Colon (tissue), 2 donors: ENCODE results near the gene SEC61A1.

Experiments
- FAIRE-seq: peaks from 2 replicates; lab custom pipeline; 2012; peaks lifted over from hg19 to GRCh38; lab: Jason Lieb, UNC
- donor health status: control.
- donor health status: control.

The SEC61A1 gene

GRCh38 chr3:128051837-128052594, at the start of gene SEC61A1:
Gene SEC61A1, plus strand, starts transcription at chr3:128052437. Its CDS starts 116 bp downstream, at chr3:128052553.
- no peak for FAIRE-seq

- FAIRE-seq: no peak
Measured at GRCh38 chr3:128004661-128005060, 47.6 kb upstream of the SEC61A1 start.

- FAIRE-seq: no peak
Measured at GRCh38 chr3:128006061-128007032, 45.9 kb upstream of the SEC61A1 start.

- FAIRE-seq: no peak
Measured at GRCh38 chr3:128007033-128007424, 45.2 kb upstream of the SEC61A1 start.

- FAIRE-seq: no peak
Measured at GRCh38 chr3:128009952-128010846, 42.0 kb upstream of the SEC61A1 start.

GRCh38 chr3:128011140-128011539, 41.1 kb upstream of the SEC61A1 start:
- no peak for FAIRE-seq

- no peak for FAIRE-seq
Measured at GRCh38 chr3:128012050-128012449, 40.2 kb upstream of the SEC61A1 start.

- no peak for FAIRE-seq
Measured at GRCh38 chr3:128014548-128014947, 37.7 kb upstream of the SEC61A1 start.

- no peak for FAIRE-seq
Measured at GRCh38 chr3:128016502-128016901, 35.7 kb upstream of the SEC61A1 start.

- no peak for FAIRE-seq
Measured at GRCh38 chr3:128021768-128022372, 30.4 kb upstream of the SEC61A1 start.

GRCh38 chr3:128033102-128033501, 19.1 kb upstream of the SEC61A1 start:
- FAIRE-seq: no peak

- FAIRE-seq: no peak
Measured at GRCh38 chr3:128036119-128036518, 16.1 kb upstream of the SEC61A1 start.

- FAIRE-seq: no peak
Measured at GRCh38 chr3:128040041-128040440, 12.2 kb upstream of the SEC61A1 start.

- no peak for FAIRE-seq
Measured at GRCh38 chr3:128040660-128041059, 11.6 kb upstream of the SEC61A1 start.

GRCh38 chr3:128041344-128041743, 10.9 kb upstream of the SEC61A1 start:
- FAIRE-seq: no peak

GRCh38 chr3:128050597-128050996, 1.6 kb upstream of the SEC61A1 start:
- no peak for FAIRE-seq

- FAIRE-seq: no peak
Measured at GRCh38 chr3:128051459-128051836, 789 bp upstream of the SEC61A1 start.

- no peak for FAIRE-seq
Measured at GRCh38 chr3:128052595-128053351, 536 bp downstream of the SEC61A1 start.

GRCh38 chr3:128053614-128054013, 1.4 kb downstream of the SEC61A1 start:
- FAIRE-seq: no peak

- FAIRE-seq: no peak
Measured at GRCh38 chr3:128054367-128054766, 2.1 kb downstream of the SEC61A1 start.

- no peak for FAIRE-seq
Measured at GRCh38 chr3:128056258-128056657, 4.0 kb downstream of the SEC61A1 start.
